DMS79 treated with DMSO at 0.1 percent for 48 hours (cell line): Measurements from ENCODE around the gene TRIM49D2.
"Not testable (repeated sequence)": the region's sequence is repeated elsewhere in the genome, so short reads cannot be mapped to it uniquely, and the experiment has no call there.

Experiments
- DNase-seq: peaks from one replicate; lab custom pipeline; 2025; lab: John Stamatoyannopoulos, UW

Gene TRIM49D2

GRCh38 chr11:89923764-89924163 lies at the start of gene TRIM49D2:
Gene TRIM49D2, plus strand, starts transcription at chr11:89924064. Its CDS starts 2,698 bp downstream, at chr11:89926762.
- not testable (repeated sequence) for DNase-seq

GRCh38 chr11:89877511-89877910 lies 46.4 kb upstream of the TRIM49D2 start:
- DNase-seq, result not testable (repeated sequence)

- not testable (repeated sequence) for DNase-seq
These were observed 30.6 kb upstream of the TRIM49D2 start for GRCh38 chr11:89893245-89893644.

- DNase-seq, result not testable (repeated sequence)
These were observed 23.1 kb upstream of the TRIM49D2 start for GRCh38 chr11:89900809-89901208.

- no peak for DNase-seq
These were observed 1.6 kb upstream of the TRIM49D2 start, which contains the start of gene TRIM49D1 for GRCh38 chr11:89922195-89922660. Gene TRIM49D1, minus strand, starts transcription at chr11:89922245. Its CDS starts 4,535 bp downstream, at chr11:89917710.

GRCh38 chr11:89960833-89961232 lies 37.0 kb downstream of the TRIM49D2 start:
- DNase-seq, result not testable (repeated sequence)

- not testable (repeated sequence) for DNase-seq
These were observed 41.9 kb downstream of the TRIM49D2 start, which contains the start of gene TRIM64 for GRCh38 chr11:89965737-89966136. Gene TRIM64, plus strand, starts transcription at chr11:89966037. Its CDS starts 2,467 bp downstream, at chr11:89968504.
